Stimulated activated CD4-positive, alpha-beta T cell treated with anti-CD3 and anti-CD28 coated beads, TNF-alpha, amount 100 ng/mL, for 48 hours (primary cell): ENCODE measurements around the gene MT1F.
"Not testable (repeated sequence)": the region's sequence is repeated elsewhere in the genome, so short reads cannot be mapped to it uniquely, and the experiment has no call there.

Experiments
- DNase-seq, 3 donors: peaks; one replicate each; pipeline ENCODE4 v3.0.0-alpha.2; 2020; ENCODE audit warnings: low read depth in 3 of 3

The MT1F gene

GRCh38 chr16:56645311-56645710 lies 12.4 kb upstream of the MT1F start:
- no peak for DNase-seq

- no peak for DNase-seq
Observed at GRCh38 chr16:56645838-56646237, 11.9 kb upstream of the MT1F start.

DNA sequence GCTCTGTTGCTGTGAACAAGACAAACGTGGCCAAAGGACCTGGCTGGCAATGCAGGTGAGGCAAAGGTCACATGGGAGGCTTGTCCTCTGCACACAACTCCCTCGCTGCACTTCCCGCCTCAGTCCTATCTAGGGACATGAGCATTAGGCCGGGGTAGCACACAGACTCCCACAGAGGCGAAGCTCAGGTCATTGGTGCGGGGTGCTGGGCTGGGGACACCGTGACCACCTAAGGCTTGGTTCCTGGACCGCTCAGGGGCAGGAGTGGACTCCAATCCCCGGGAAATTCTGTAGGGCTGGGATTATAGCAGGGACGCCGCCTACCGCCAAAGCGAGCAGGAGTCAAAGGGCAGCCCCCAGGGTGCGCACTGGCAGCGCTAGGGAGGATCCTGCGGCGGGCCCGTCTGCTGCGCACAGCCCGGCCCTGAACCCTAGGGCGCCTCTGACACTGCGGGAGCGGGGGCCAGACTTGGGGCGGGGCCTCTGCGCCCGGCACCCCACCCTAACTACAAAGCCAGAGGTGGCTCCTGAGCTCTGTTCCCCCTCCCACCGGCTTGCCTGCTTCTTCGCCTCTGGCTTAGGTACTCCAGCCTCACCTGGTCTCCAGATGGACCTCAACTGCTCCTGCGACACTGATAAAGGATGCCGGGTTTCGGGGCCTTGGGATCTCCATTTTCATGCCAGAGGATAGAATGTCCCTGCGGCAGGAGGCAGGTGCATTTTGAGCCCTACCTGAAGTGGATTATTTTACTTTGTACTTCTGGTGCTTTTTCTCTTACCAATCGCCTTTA lies 9.9 kb upstream of the MT1F start:
- DNase-seq = no peak

DNA sequence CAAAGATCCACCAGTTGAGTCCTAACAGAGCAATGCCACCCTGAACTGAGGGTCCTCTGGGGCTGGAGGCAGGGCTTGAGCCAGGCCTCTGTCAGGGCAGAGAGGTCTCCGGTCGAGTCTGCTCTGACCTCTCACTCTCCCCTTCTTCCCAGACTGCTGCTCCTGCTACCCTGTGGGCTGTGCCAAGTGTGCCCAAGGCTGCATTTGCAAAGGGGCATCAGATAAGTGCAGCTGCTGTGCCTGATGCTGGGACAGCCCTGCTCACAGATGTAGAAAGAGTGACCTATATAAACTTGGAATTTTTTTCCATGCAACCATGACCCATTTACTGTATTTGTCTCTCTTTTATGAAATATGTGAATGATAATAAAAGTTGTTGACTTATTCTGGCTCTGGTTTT lies 8.5 kb upstream of the MT1F start:
- DNase-seq = no peak

DNA sequence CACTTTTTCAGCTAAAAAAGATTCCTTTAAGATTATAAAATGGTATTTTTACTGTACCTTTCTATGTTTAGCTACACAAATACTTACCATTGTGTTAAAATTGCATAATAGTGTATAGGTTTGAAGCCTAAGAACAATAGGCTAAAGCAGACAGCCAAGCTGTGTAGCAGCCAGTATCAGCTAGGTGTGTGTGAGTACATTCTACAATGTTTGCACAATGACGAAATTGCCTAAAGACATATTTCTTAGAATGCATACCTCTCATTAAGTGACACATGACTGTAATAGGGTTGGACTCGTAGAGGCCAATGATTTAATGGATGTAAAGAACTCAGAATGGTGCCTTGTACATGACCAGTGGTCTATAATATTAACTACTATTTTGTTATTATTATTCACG lies 7.9 kb upstream of the MT1F start:
- DNase-seq = no peak

GRCh38 chr16:56651586-56651985 lies 6.2 kb upstream of the MT1F start, which contains the start of gene MT1B:
Gene MT1B, plus strand, starts transcription at chr16:56651886. Its CDS starts 68 bp downstream, at chr16:56651954.
- DNase-seq = no peak

DNA sequence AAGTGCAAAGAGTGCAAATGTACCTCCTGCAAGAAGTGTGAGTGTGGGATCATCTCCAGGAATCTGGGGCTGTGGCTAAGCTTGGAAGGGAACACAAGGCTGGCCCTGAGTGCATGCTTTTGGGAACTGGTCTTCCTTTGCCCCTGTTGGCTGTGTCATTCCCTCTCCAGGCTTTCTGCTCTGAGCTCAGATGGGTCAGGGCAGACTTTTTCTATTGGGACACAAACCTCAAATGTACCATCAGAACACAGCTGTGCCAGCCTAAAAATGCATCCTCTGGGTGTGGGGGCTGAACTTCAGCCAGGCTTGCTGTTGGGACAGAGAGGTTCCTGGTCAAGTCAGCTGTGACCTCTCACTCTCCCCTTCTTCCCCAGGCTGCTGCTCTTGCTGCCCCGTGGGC lies 5.2 kb upstream of the MT1F start:
- no peak for DNase-seq

GRCh38 chr16:56653218-56653617 lies 4.5 kb upstream of the MT1F start:
- DNase-seq = no peak

GRCh38 chr16:56658327-56658875 lies 642 bp downstream of the MT1F start:
- no peak for DNase-seq

DNA sequence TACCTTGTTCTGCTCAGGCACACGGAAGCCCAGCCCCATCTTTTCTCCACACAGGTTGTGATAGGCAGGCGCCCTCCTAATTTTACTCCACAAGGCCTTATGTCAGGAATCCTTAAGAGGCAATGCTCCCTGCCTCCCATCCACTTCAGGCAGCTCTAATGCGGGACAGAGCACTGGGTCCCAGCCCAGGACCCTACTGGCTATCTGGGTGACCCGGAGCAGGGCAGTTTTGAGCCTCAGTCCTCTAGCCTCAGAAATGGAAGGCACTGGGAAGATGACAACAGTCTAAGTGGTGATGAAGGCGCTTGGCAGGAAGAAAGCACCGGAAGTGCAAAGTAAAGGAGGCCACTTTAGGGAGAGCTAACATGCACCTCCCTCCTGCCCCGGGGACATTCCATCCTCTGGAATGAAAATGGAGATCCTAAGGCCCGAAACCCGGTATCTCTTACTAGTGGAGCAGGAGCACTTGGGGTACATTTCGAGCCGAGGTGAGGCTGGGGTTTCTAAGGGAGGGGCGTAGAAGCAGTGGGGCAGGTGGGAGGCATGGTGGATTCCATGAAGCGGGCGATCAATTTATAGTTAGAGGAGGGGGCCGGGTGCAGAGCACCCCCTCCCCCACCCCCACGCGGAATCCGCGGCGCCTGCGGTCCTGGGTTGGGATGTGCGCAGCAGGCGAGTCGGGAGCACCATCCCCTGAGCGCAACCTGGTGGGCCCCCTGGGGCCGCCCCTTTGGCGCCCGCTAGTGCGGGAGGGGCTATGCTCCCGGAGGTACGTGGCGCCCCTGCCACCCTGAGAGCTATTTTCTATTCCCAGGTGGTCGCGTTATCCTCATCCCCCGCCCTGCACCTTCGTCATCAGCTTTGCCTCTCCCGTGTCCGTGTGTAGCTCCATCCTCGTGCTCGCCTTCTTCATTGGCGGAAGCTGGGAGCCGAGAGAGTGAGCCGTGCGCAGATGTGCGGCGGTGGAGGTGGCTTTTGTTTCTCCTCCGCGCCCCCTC lies 4.9 kb downstream of the MT1F start:
- no peak for DNase-seq

DNA sequence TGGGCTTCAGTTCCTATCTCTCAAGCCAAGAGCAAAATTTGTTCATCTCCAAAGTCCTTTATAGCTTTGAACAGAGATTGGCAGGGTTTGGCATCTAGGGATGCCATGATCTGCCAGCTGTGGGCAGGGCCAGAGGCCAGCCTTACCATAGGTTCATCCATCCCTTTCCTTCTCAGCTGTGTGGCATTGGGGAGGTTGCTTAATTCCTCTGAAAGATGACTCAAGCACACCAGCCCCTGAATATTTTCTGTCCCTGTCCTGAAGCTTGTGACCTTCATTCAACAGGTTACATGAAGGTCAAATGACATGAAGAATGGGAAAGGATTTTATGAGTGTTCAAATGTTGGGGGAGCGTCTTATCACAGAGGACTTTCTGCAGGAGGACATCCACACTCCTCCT lies 6.7 kb downstream of the MT1F start:
- no peak for DNase-seq

- not testable (repeated sequence) for DNase-seq
Observed at GRCh38 chr16:56665286-56666261, 7.8 kb downstream of the MT1F start.

DNA sequence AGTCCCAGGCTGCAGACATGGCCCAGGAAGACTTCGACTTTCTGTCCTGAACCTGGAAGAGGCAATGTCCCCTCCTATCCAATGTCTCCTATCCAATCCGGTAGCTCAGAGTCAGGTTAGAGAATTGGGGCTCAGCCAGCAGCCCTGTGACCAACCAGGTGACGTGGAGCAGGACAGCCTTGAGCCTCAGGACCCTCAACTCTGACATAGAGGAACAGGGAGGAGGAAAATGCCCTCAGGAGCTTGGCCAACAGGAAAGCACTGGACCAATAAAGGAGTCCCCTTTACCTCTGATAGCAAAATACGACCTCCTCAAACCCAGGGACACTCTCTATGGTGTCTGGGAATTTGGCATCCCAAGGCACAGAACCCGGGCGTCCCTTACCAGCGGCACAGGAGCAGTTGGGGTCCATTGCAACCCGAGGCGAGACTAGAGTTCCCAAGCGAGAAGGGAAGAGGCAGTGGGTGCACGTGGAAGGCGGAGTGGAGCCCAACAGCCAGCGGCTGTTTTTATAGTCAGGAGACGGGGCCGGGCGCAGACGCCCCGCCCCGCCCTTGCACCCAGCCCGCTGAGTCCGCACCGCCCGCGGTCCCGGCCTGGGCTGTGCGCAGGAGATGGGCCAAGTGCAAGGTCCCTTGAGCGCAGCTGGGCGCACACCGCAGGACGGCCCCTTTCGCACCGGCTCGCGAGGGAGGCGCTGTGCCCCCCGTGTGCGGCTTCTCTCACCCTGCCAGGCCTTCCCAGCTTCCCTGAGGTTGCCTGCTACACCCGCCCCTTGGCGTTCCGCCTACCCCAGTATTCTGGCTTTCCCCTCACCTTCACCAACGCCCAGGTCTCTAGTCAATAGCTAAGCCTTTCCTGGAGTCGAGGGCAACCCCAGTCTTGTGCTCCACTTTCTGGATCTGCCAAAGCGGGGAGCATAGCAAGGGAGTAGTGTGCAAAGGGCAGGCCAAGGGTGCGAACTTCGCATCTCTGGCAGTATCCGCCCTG lies 10.1 kb downstream of the MT1F start, which contains the start of gene MT1G:
Gene MT1G (minus strand): TSS at position 485 of the 991 bp plus-strand sequence. CDS start 72 bp downstream, at position 413.
- no peak for DNase-seq

DNA sequence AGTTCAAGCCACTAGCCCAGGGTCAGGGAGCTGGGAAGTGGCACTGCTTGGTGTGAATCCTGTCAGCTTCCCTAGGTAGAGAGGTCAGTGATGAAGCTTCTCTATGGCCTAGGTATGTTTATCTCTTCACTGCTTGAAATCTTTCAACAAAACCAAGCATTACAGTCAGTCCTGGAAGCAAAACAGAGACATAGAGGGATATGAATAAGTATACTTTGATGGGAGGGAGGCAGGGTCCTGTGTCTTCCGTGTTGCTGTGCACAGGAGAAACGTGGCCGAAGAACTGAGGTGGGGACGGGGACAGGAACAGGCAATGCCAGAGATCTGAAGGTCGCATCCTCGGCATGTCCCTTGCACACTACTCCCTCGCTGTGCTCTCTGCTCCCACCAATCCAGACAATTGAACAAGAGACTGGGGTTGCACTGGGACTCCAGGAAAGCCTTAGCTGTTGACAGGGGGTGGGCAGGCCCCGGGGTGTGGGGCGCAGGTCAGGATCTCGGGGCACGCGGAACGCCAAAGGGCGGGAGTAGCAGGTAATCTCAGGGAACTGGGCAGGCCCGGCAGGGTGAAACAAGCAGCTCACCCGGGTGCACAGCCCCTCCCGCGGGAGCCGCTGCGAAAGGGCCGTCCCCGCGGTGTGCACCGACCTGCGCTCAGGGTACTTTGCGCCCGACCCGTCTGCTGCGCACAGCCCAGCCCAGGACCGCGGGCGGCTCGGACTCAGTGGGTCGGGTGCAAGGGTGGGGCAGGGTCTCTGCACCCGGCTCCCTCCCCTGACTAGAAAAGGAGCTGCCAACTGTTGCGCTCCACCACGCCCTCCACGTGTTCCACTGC lies 11.5 kb downstream of the MT1F start, which contains the start of gene MT1H:
Gene MT1H (plus strand): TSS at position 810 of the 835 bp plus-strand sequence. CDS start 71 bp downstream, outside the sequence.
- no peak for DNase-seq

GRCh38 chr16:56669840-56670619 lies 12.3 kb downstream of the MT1F start:
- no peak for DNase-seq

- no peak for DNase-seq
Observed at GRCh38 chr16:56670620-56670934, 12.8 kb downstream of the MT1F start.

DNA sequence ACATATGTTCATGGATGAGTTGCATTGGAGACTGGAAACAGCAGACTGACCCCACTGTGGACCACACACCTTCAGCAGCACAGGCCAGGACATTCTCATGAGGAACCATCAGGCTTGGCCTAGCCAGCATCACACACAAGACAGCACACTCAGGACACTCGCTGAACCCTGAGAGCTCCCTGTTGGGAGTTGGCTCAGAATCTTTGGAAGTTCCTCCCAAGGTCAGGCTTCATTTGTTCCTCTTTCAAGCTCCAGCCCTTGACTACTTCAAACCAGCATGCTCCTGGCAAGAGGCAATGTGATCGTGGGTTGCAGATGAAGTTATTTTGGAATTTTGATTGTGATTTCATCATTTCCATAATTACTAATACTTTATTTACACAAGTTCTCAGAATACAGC lies 13.9 kb downstream of the MT1F start:
- DNase-seq = not testable (repeated sequence)

- DNase-seq = not testable (repeated sequence)
Observed at GRCh38 chr16:56672171-56672570, 14.4 kb downstream of the MT1F start.
